ENCODE measurements around the gene NCKAP5.

NCKAP5 gene

GRCh38 chr2:133124446-133124845 is 443.8 kb downstream of the NCKAP5 start:
- no peak for TF ChIP-seq CTCF (IDR thresholded peaks at IDR 0.05; ENCODE audit: borderline replicate concordance, control extremely low read depth, extremely low read depth, insufficient read depth, missing control alignments)
- in situ Hi-C loops (cut with MboI; ENCODE audit: low sequenced_read_pairs, unreplicated experiment): no loop called here
- no peak for DNase-seq (ENCODE audit: low spot score)

- in situ Hi-C loops (cut with MboI; ENCODE audit: low sequenced_read_pairs, unreplicated experiment): no loop called here
- no peak for DNase-seq (ENCODE audit: low spot score)
- TF ChIP-seq CTCF (IDR thresholded peaks at IDR 0.05; ENCODE audit: borderline replicate concordance, control extremely low read depth, extremely low read depth, insufficient read depth, missing control alignments): no peak
Observed at GRCh38 chr2:133123904-133124303, 444.4 kb downstream of the NCKAP5 start.

GRCh38 chr2:133123393-133123792 is 444.9 kb downstream of the NCKAP5 start:
- in situ Hi-C loops (cut with MboI; ENCODE audit: low sequenced_read_pairs, unreplicated experiment): no loop called here
- no peak for DNase-seq (ENCODE audit: low spot score)
- no peak for TF ChIP-seq CTCF (IDR thresholded peaks at IDR 0.05; ENCODE audit: borderline replicate concordance, control extremely low read depth, extremely low read depth, insufficient read depth, missing control alignments)

- no peak for DNase-seq (ENCODE audit: low spot score)
- TF ChIP-seq CTCF (IDR thresholded peaks at IDR 0.05; ENCODE audit: borderline replicate concordance, control extremely low read depth, extremely low read depth, insufficient read depth, missing control alignments): no peak
- in situ Hi-C loops (cut with MboI; ENCODE audit: low sequenced_read_pairs, unreplicated experiment): no loop called here
Observed at GRCh38 chr2:133122529-133122928, 445.7 kb downstream of the NCKAP5 start.

- DNase-seq (ENCODE audit: low spot score): no peak
- no peak for TF ChIP-seq CTCF (IDR thresholded peaks at IDR 0.05; ENCODE audit: borderline replicate concordance, control extremely low read depth, extremely low read depth, insufficient read depth, missing control alignments)
- in situ Hi-C loops (cut with MboI; ENCODE audit: low sequenced_read_pairs, unreplicated experiment): no loop called here
Observed at GRCh38 chr2:133120310-133120709, 448.0 kb downstream of the NCKAP5 start.

DNA sequence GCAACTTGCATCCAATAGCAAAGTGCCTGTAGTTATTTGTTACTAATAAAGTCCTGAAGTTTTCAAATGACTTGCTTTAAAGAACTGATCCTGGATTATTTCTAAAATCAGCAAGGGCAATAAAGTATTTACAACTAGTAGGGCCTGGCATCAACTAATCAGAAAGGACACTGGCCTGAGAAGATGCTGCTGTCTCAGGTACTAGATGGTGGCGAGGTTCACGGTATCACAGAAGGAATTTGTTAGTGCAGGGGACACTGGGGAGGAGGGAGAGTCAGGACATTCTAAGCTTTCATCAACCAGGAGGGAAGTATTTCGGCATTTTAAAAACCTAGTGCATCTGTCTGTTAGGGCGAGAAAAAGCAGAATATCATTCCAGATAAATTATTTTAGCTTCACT is 458.1 kb downstream of the NCKAP5 start:
- TF ChIP-seq CTCF (IDR thresholded peaks at IDR 0.05; ENCODE audit: borderline replicate concordance, control extremely low read depth, extremely low read depth, insufficient read depth, missing control alignments): no peak
- no peak for DNase-seq (ENCODE audit: low spot score)
- in situ Hi-C loops (cut with MboI; ENCODE audit: low sequenced_read_pairs, unreplicated experiment): no loop called here

- in situ Hi-C loops (cut with MboI; ENCODE audit: low sequenced_read_pairs, unreplicated experiment): no loop called here
- no peak for TF ChIP-seq CTCF (IDR thresholded peaks at IDR 0.05; ENCODE audit: borderline replicate concordance, control extremely low read depth, extremely low read depth, insufficient read depth, missing control alignments)
- DNase-seq (ENCODE audit: low spot score): no peak
Observed at GRCh38 chr2:133109772-133110171, 458.5 kb downstream of the NCKAP5 start.
